KMS-11 (cell line): ENCODE measurements around the gene FAM236D.
"Not testable (repeated sequence)": the region's sequence is repeated elsewhere in the genome, so short reads cannot be mapped to it uniquely, and the experiment has no call there.

ENCODE experiments used
- H2AFZ ChIP-seq: fragments of 200-600 bp; sonication (generic); 2 replicates; pipeline ENCODE4 v1.6.1; 2016; ENCODE audit warnings: antibody characterized with exemption, mixed run types, low read depth
- H3K27ac ChIP-seq: fragments of 200-600 bp; sonication (generic); 2 replicates; pipeline ENCODE4 v1.6.1; 2016; ENCODE audit warnings: mild to moderate bottlenecking, mixed run types
- H3K27me3 ChIP-seq: fragments of 200-600 bp; sonication (generic); 2 replicates; pipeline ENCODE4 v1.6.1; 2017; ENCODE audit warnings: mild to moderate bottlenecking, low read depth, mixed run types, moderate library complexity; ENCODE audit not compliant: insufficient read depth
- H3K36me3 ChIP-seq: fragments of 200-600 bp; sonication (generic); 2 replicates; pipeline ENCODE4 v1.6.1; 2017; ENCODE audit warnings: mild to moderate bottlenecking, mixed run types; ENCODE audit not compliant: insufficient read depth
- H3K4me1 ChIP-seq: fragments of 200-600 bp; sonication (generic); 2 replicates; pipeline ENCODE4 v1.6.1; 2016; ENCODE audit warnings: mild to moderate bottlenecking, low read depth, mixed run types; ENCODE audit not compliant: poor library complexity, severe bottlenecking
- H3K4me2 ChIP-seq: fragments of 200-600 bp; sonication (generic); 2 replicates; pipeline ENCODE4 v1.7.0; 2016; ENCODE audit warnings: mild to moderate bottlenecking, mixed run types
- H3K4me3 ChIP-seq: fragments of 200-600 bp; sonication (generic); IDR thresholded peaks from 2 replicates; pipeline ENCODE4 v1.6.1; 2017; ENCODE audit warnings: low read depth, low read length, mixed read lengths; ENCODE audit not compliant: insufficient read depth
- H3K79me2 ChIP-seq: fragments of 200-600 bp; sonication (generic); 2 replicates; pipeline ENCODE4 v1.6.1; 2016; ENCODE audit warnings: low read depth, mixed run types; ENCODE audit not compliant: insufficient read depth
- H3K9ac ChIP-seq: fragments of 200-600 bp; sonication (generic); 2 replicates; pipeline ENCODE4 v1.6.1; 2016; ENCODE audit warnings: mild to moderate bottlenecking, mixed run types
- H4K20me1 ChIP-seq: fragments of 200-600 bp; sonication (generic); 2 replicates; pipeline ENCODE4 v1.6.1; 2016; ENCODE audit warnings: mild to moderate bottlenecking, mixed run types; ENCODE audit not compliant: insufficient read depth

Gene FAM236D

DNA sequence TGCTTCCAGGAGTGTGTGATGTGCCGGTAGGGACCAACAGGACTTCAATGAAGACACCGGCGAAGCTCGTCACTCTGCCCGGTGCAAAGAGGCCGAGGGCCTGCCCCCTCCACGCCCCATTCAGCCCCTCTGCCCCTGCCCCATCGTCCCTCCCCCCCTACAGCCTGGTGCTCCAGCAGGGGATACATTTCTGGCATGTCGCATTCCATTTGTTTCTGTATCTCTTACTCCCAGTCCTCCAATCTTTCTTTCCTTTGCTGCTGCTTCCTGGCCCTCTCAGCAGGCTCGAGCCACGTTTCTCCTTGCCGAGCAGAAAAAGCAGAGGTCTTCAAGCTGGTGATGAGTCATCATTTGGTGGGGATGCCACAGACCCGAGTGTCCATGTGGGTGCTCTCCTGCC lies at the start of gene FAM236D:
Gene FAM236D, minus strand, starts transcription at position 101 of the 400 bp plus-strand sequence. Its CDS starts 100 bp downstream, at position 1.
- H4K20me1 ChIP-seq, H3K79me2 ChIP-seq, H3K27ac ChIP-seq, H3K4me3 ChIP-seq, H2AFZ ChIP-seq, H3K9ac ChIP-seq, H3K36me3 ChIP-seq, H3K27me3 ChIP-seq, H3K4me1 ChIP-seq, H3K4me2 ChIP-seq: not testable (repeated sequence)

- not testable (repeated sequence) for H3K27ac ChIP-seq, H3K27me3 ChIP-seq, H3K36me3 ChIP-seq, H2AFZ ChIP-seq, H3K4me1 ChIP-seq, H3K79me2 ChIP-seq, H4K20me1 ChIP-seq, H3K9ac ChIP-seq, H3K4me2 ChIP-seq, H3K4me3 ChIP-seq
Observed at GRCh38 chrX:72837532-72837931, 29.5 kb upstream of the FAM236D start.

- not testable (repeated sequence) for H2AFZ ChIP-seq, H3K4me2 ChIP-seq, H3K4me1 ChIP-seq, H3K36me3 ChIP-seq, H3K4me3 ChIP-seq, H3K27ac ChIP-seq, H3K79me2 ChIP-seq, H3K9ac ChIP-seq, H3K27me3 ChIP-seq, H4K20me1 ChIP-seq
Observed at GRCh38 chrX:72830701-72831100, 22.7 kb upstream of the FAM236D start.

- H3K4me1 ChIP-seq, H2AFZ ChIP-seq, H4K20me1 ChIP-seq, H3K79me2 ChIP-seq, H3K36me3 ChIP-seq, H3K4me3 ChIP-seq, H3K27ac ChIP-seq, H3K27me3 ChIP-seq, H3K4me2 ChIP-seq, H3K9ac ChIP-seq: not testable (repeated sequence)
Observed at GRCh38 chrX:72790390-72790789, 17.6 kb downstream of the FAM236D start.

DNA sequence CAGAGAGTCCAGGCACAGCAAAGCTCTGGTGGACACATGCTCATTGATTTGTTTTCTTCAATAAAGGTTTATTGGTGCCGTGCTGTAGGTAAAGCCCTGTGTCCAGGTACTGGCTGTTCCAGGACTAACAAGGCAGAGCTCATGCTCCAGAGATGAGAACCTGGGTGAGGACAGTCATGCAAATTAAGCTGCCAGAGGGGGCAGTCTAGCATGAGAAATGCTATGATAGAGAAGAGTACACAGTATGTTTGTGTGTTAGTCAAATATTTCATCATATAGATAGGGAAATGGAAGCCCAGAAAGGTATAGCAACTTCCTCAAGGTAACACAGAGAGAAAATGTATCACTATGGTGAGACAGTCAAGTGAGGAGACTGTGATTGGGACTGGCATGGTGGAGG lies 19.9 kb downstream of the FAM236D start:
- not testable (repeated sequence) for H3K4me2 ChIP-seq, H3K4me1 ChIP-seq, H4K20me1 ChIP-seq, H3K36me3 ChIP-seq, H3K27ac ChIP-seq, H3K4me3 ChIP-seq, H2AFZ ChIP-seq, H3K79me2 ChIP-seq, H3K27me3 ChIP-seq, H3K9ac ChIP-seq

DNA sequence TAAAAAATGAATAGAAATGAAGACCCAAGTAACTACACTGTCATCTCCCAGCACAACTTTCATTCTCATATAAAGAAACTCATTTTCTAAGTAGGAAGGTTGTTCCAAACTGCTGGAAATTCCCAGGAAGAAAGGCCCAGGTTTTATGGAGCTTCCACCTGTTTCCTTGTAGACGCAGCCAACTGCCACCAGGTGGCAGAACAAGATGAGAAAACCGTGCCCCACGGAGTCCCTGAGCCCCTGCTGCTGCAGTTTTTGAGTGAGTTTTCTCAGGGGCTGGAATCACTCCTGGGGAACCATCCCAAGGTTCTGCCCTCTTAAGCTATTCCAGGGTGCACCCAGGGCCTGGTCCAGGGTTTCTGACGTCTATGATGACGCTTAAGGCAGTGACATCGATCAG lies 24.0 kb downstream of the FAM236D start:
- not testable (repeated sequence) for H3K27ac ChIP-seq, H2AFZ ChIP-seq, H3K9ac ChIP-seq, H3K79me2 ChIP-seq, H3K36me3 ChIP-seq, H3K4me2 ChIP-seq, H3K27me3 ChIP-seq, H3K4me1 ChIP-seq, H4K20me1 ChIP-seq, H3K4me3 ChIP-seq

GRCh38 chrX:72783365-72783936 lies 24.6 kb downstream of the FAM236D start:
- not testable (repeated sequence) for H3K4me1 ChIP-seq, H3K27me3 ChIP-seq, H3K4me2 ChIP-seq, H2AFZ ChIP-seq, H3K79me2 ChIP-seq, H3K27ac ChIP-seq, H3K4me3 ChIP-seq, H3K36me3 ChIP-seq, H4K20me1 ChIP-seq, H3K9ac ChIP-seq

GRCh38 chrX:72782560-72782959 lies 25.4 kb downstream of the FAM236D start, which contains the start of gene FAM236B:
TSS of gene FAM236B (minus strand) at chrX:72782660. CDS start at chrX:72782560, 100 bp downstream.
- not testable (repeated sequence) for H3K27me3 ChIP-seq, H3K4me2 ChIP-seq, H4K20me1 ChIP-seq, H3K9ac ChIP-seq, H3K4me1 ChIP-seq, H3K36me3 ChIP-seq, H3K4me3 ChIP-seq, H2AFZ ChIP-seq, H3K79me2 ChIP-seq, H3K27ac ChIP-seq

DNA sequence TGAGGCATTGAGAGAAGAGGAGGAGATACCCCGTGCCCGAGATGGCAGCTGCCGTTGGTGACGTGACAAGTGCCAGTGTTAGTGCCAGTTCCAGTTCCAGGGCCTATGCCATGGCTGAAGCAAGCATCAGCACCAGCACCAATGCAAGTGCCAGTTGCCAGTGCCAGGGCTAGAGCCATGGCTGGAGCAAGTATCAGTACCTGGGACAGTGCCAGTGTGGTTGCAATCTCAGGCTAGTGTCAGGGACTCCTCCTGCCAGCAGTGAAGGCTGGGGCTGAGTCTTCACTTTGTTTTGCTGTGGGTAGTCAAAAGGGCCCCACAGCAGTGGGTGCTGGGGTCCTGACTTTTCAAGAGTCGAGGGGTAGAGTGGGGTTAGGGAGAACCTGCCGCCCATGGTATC lies 29.9 kb downstream of the FAM236D start:
- not testable (repeated sequence) for H3K27me3 ChIP-seq, H2AFZ ChIP-seq, H3K27ac ChIP-seq, H3K79me2 ChIP-seq, H4K20me1 ChIP-seq, H3K36me3 ChIP-seq, H3K9ac ChIP-seq, H3K4me3 ChIP-seq, H3K4me2 ChIP-seq, H3K4me1 ChIP-seq

- H3K9ac ChIP-seq, H3K79me2 ChIP-seq, H2AFZ ChIP-seq, H3K4me3 ChIP-seq, H4K20me1 ChIP-seq, H3K27ac ChIP-seq, H3K4me2 ChIP-seq, H3K4me1 ChIP-seq, H3K27me3 ChIP-seq, H3K36me3 ChIP-seq: not testable (repeated sequence)
Observed at GRCh38 chrX:72777467-72777790, 30.6 kb downstream of the FAM236D start.
